Right cardiac atrium (tissue), 5 donors: ENCODE measurements around the gene EFEMP1. TPM values are rescaled to one million over a fixed set of nuclear protein-coding genes. Genes with fewer than 3 reads are reported as not detected.

Experiments used
- ATAC-seq, 2 donors: fragments of 200-7000 bp; cut with Tn5 transposase; one replicate each; pipeline versions ENCODE4 v1.8.0 to v1.9.1; 2020; ENCODE audit warnings: moderate library complexity in 2 of 2, mild to moderate bottlenecking in 1 of 2
- DNase-seq, 3 donors: peaks; one replicate each; pipeline ENCODE4 v3.0.0-alpha.2; 2020
- H3K27ac ChIP-seq: one replicate; pipeline ENCODE4 v1.5.1; 2013; ENCODE audit warnings: mild to moderate bottlenecking, low read length, control low read depth, moderate library complexity
- H3K27me3 ChIP-seq: one replicate; pipeline ENCODE4 v1.6.1; 2013; ENCODE audit not compliant: control insufficient read depth, insufficient read depth
- H3K4me1 ChIP-seq: one replicate; pipeline ENCODE4 v1.6.1; 2013; ENCODE audit warnings: low read length; ENCODE audit not compliant: control insufficient read depth, insufficient read depth
- H3K4me3 ChIP-seq: one replicate; pipeline ENCODE4 v1.5.1; 2013; ENCODE audit warnings: low read length, control low read depth
- H3K9me3 ChIP-seq: one replicate; pipeline ENCODE4 v1.6.1; 2013; ENCODE audit warnings: low read length; ENCODE audit not compliant: control insufficient read depth
- WGBS: extraction: QIAGEN DNeasy Blood & Tissue Kit; methylation state at CpG from one replicate; pipeline ENCODE4 v1.1.7; 2013; 5-methylcytosine and 5-hydroxymethylcytosine counted together
- intact Hi-C, 4 donors: fragments of 100-400 bp; cut with DNase I; formaldehyde crosslinking; loops; one replicate each; pipeline versions ENCODE4 v1.11.0 to v1.14.0; 2022 to 2023
- polyA plus RNA-seq: library from polyadenylated mRNA; stranded (reverse); fragments of 200-250 nt; gene quantifications from one replicate; pipeline ENCODE4 v1.2.3, GENCODE V29; 2013
- total RNA-seq, 4 donors: library from RNA; stranded (reverse); fragmentation: NEBNext Ultra II Directional; extraction: Animal tissue kit (Norgen Biotek cat#: 25700); gene quantifications; one replicate each; pipeline ENCODE4 v1.2.1, GENCODE V29; 2021
- donor health status: healthy with polysubstance abuse.
- donor health status: DM: no; HTN: yes; CAD: no.
- donor health status: DM: no; HTN: no; CAD: no.
- donor health status: DM: no; HTN: yes; CAD: no; lungs with severe emphysema.
- donor health status: DM: yes; HTN: yes; CAD: no.

The EFEMP1 gene
- total and polyA plus RNA-seq, 5 donors, result 96.0 to 305 (median 133) TPM

- H3K9me3 ChIP-seq, result no peaks in the 10 kb centered on the region
- no peak overlapping the region for H3K27ac ChIP-seq
- H3K4me1 ChIP-seq, result peaks cover 1% of the 10 kb centered on the region
- intact Hi-C loops, result no loop called here
- H3K4me3 ChIP-seq, result no peak overlapping the region
- no peak for DNase-seq
- ATAC-seq, result no peak
- H3K27me3 ChIP-seq, result no peaks in the 10 kb centered on the region
- WGBS, result 59% methylated on average over 2 of the region's 2 CpGs
Observed at GRCh38 chr2:55934337-55934736, 10.8 kb upstream of the EFEMP1 start.

GRCh38 chr2:55932843-55933242, 9.3 kb upstream of the EFEMP1 start:
- Histone ChIP-seq H3K4me1 (peaks cover 1% of the 10 kb centered on the region), H3K27me3 (no peaks in the 10 kb centered on the region), H3K4me3 (no peak overlapping the region), H3K27ac (no peak overlapping the region), H3K9me3 (no peaks in the 10 kb centered on the region)
- no peak for DNase-seq
- no peak for ATAC-seq
- intact Hi-C loops, result no loop called here
- WGBS, result 77% methylated on average over 3 of the region's 3 CpGs

GRCh38 chr2:55931281-55931680, 7.7 kb upstream of the EFEMP1 start:
- intact Hi-C loops, result no loop called here
- Histone ChIP-seq H3K27ac (no peak overlapping the region), H3K27me3 (no peaks in the 10 kb centered on the region), H3K9me3 (no peaks in the 10 kb centered on the region), H3K4me3 (no peak overlapping the region), H3K4me1 (peaks cover 1% of the 10 kb centered on the region)
- no peak for ATAC-seq
- 64% methylated on average over 3 of the region's 3 CpGs for WGBS
- no peak for DNase-seq

- DNase-seq, result no peak
- Histone ChIP-seq H3K4me3 (no peak overlapping the region), H3K27me3 (no peaks in the 10 kb centered on the region), H3K9me3 (no peaks in the 10 kb centered on the region), H3K27ac (no peak overlapping the region), H3K4me1 (peaks cover 1% of the 10 kb centered on the region)
- ATAC-seq, result no peak
- intact Hi-C loops, result no loop called here
- 91% methylated on average over 3 of the region's 3 CpGs for WGBS
Observed at GRCh38 chr2:55929476-55929875, 5.9 kb upstream of the EFEMP1 start.

GRCh38 chr2:55926974-55927373, 3.4 kb upstream of the EFEMP1 start:
- Histone ChIP-seq H3K4me1 (peaks cover 1% of the 10 kb centered on the region), H3K27me3 (no peaks in the 10 kb centered on the region), H3K9me3 (no peaks in the 10 kb centered on the region), H3K27ac (no peak overlapping the region), H3K4me3 (no peak overlapping the region)
- 82% methylated on average over 1 of the region's 1 CpG for WGBS
- intact Hi-C loops, result no loop called here
- DNase-seq (no peak), ATAC-seq (no peak)

GRCh38 chr2:55926246-55926645, 2.7 kb upstream of the EFEMP1 start:
- H3K27me3 ChIP-seq, result no peaks in the 10 kb centered on the region

GRCh38 chr2:55923982-55924321, 370 bp upstream of the EFEMP1 start:
- Histone ChIP-seq H3K4me1 (peaks cover 3% of the 10 kb centered on the region), H3K27ac (no peak overlapping the region), H3K27me3 (no peaks in the 10 kb centered on the region), H3K9me3 (no peaks in the 10 kb centered on the region), H3K4me3 (peak overlapping the region; percentile 55)
- intact Hi-C loops, result no loop called here
- ATAC-seq (peak in 1 of 2 donors; percentile 51), DNase-seq (no peak)
- 3% methylated on average over 8 of the region's 8 CpGs for WGBS

More at GRCh38 chr2:55926246-55926645, 2.7 kb upstream of the EFEMP1 start:
- 52% methylated on average over 1 of the region's 1 CpG for WGBS
- Histone ChIP-seq H3K27ac (no peak overlapping the region), H3K4me1 (no peaks in the 10 kb centered on the region), H3K4me3 (no peak overlapping the region), H3K9me3 (no peaks in the 10 kb centered on the region)
- DNase-seq (no peak), ATAC-seq (no peak)
- intact Hi-C loops, result no loop called here

- ATAC-seq (no peak), DNase-seq (no peak)
- Histone ChIP-seq H3K27ac (no peak overlapping the region), H3K9me3 (no peaks in the 10 kb centered on the region), H3K4me1 (peaks cover 5% of the 10 kb centered on the region), H3K27me3 (no peaks in the 10 kb centered on the region), H3K4me3 (peak overlapping the region; percentile 55)
- intact Hi-C loops, result no loop called here
- 10% methylated on average over 19 of the region's 19 CpGs for WGBS
Observed at GRCh38 chr2:55922291-55922907, 1.2 kb downstream of the EFEMP1 start.

- no peak for ATAC-seq
- Histone ChIP-seq H3K9me3 (no peaks in the 10 kb centered on the region), H3K4me3 (no peak overlapping the region), H3K4me1 (peaks cover 5% of the 10 kb centered on the region), H3K27ac (no peak overlapping the region), H3K27me3 (no peaks in the 10 kb centered on the region)
- intact Hi-C loops, result no loop called here
- DNase-seq, result no peak
- 94% methylated on average over 3 of the region's 3 CpGs for WGBS
Observed at GRCh38 chr2:55919574-55919973, 4.0 kb downstream of the EFEMP1 start.

GRCh38 chr2:55918856-55919255, 4.7 kb downstream of the EFEMP1 start:
- no peak overlapping the region for H3K27ac ChIP-seq
- no peak for DNase-seq
- peaks cover 5% of the 10 kb centered on the region for H3K4me1 ChIP-seq
- H3K4me3 ChIP-seq, result no peak overlapping the region
- no peaks in the 10 kb centered on the region for H3K9me3 ChIP-seq
- ATAC-seq, result no peak
- intact Hi-C loops, result no loop called here
- WGBS, result 89% methylated on average over 1 of the region's 1 CpG
- no peaks in the 10 kb centered on the region for H3K27me3 ChIP-seq

- Histone ChIP-seq H3K9me3 (no peaks in the 10 kb centered on the region), H3K4me3 (no peak overlapping the region), H3K27me3 (no peaks in the 10 kb centered on the region), H3K27ac (no peak overlapping the region), H3K4me1 (peaks cover 5% of the 10 kb centered on the region)
- WGBS, result 94% methylated on average over 11 of the region's 11 CpGs
- ATAC-seq, result no peak
- DNase-seq, result peak in 1 of 3 donors; percentile 25
- intact Hi-C loops, result no loop called here
Observed at GRCh38 chr2:55917713-55918390, 5.7 kb downstream of the EFEMP1 start.
